Stimulated activated CD4-positive, alpha-beta T cell treated with anti-CD3 and anti-CD28 coated beads, Interleukin-4, amount 100 ng/mL, for 48 hours (primary cell): ENCODE data around the gene OTOR.

Experiments
- DNase-seq, 2 donors: peaks; one replicate each; pipeline ENCODE4 v3.0.0-alpha.2; 2020; ENCODE audit warnings: low read depth in 2 of 2

The OTOR gene

DNA sequence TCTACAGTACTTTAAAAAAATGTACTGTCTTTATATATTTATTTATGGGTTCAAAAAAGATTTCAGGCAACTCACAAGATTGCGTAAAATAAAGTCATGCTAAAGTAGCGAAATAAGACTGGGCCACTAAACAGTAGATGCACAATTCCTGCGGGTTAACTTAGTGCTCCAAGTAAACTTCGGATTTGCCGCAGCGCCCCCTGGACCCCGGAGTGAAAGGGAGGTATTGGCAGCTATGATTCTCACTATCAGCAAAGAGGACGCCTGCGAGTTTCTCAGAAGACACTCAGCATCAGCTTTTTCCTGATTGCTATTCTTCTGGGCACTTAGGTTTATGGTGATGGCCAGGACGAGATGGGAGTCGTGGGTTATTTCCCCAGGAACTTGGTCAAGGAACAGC is 1.4 kb downstream of the OTOR start:
- DNase-seq: no peak

DNA sequence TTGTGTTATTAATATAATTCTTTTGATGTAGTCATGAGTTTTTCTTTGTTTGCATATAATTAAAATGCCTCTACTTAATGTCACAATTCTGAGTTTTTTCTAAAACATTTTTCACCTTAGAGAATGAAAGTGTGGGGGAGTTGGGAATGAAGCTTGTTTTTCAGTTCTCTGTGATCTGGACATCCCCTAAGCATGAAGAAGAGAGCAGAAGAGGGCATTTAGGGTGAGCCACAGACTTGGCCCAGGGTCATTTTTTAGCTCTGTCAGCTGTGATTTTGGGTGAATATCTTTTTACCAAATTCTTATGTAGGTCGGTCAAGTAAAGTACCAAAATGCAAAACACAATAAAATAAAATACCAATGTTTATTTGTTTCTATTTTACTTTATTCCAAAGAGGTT is 3.9 kb downstream of the OTOR start:
- no peak for DNase-seq

DNA sequence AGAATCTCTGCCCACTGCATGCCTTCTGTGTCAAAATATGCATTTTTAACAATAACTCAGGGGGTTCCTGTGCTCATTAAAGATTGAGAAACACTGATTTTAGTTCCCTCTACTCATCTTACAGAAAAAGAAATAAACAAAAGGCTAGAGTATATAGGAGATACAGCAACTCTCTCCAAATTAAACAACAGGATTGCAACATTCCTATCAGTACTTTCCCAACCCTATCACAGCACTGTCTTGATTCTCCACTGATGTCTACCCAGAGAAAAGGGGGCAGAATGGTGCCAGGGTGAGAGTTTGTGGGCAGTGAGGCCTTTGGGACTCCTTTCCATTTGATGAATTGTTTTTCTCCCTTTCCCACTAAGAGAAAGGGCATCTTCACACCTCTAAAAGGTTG is 4.7 kb downstream of the OTOR start:
- DNase-seq: no peak

GRCh38 chr20:16758454-16759180 is 10.5 kb downstream of the OTOR start:
- DNase-seq: no peak

- DNase-seq: no peak
Observed at GRCh38 chr20:16759181-16759563, 11.0 kb downstream of the OTOR start.

GRCh38 chr20:16760431-16761304 is 12.5 kb downstream of the OTOR start:
- no peak for DNase-seq

DNA sequence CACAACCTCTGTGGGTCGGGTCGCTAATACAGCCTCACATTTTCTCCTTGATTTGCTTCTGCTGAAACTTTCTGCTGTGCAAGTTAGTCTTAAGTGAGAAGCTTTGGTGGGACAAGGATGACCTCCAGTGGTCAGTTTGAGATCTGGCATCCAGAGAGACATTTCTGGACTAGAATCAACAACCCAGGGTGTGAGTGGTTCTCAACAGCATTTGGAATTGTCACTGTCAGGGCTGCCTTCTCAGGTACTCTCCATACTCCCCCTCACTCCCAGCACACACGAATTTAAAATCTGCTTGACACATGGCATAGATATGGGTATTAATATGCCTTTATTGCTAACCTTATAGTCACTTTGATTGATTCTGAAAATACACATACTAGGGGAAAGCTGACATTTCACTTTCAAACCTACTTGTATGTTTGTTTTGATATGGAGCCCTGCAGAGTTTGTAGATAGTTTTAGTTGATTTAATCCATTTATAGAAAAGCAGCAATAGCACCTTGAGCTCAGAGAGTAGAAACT is 13.2 kb downstream of the OTOR start:
- DNase-seq: peak; percentile 7 to 13

- no peak for DNase-seq
Observed at GRCh38 chr20:16764560-16764959, 16.4 kb downstream of the OTOR start.

- no peak for DNase-seq
Observed at GRCh38 chr20:16771213-16771612, 23.1 kb downstream of the OTOR start.

DNA sequence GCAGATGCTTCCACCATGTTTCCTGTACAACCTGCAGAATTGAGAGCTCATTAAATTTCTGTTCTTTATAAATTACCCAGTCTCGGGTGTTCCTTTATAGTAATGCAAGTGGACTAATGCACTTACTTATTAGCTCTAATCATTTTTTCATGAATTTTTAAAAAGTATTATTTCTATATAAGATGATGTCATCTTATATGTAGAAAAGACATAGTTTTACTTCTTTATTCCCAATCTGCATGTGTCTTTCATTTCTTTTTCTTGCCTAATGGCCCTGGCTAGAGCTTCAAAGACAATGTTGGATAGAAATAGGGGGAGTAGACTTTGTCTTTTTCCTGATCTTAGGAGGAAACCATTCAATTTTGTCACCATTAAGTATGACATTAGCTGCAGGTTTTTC is 27.8 kb downstream of the OTOR start:
- DNase-seq: no peak

DNA sequence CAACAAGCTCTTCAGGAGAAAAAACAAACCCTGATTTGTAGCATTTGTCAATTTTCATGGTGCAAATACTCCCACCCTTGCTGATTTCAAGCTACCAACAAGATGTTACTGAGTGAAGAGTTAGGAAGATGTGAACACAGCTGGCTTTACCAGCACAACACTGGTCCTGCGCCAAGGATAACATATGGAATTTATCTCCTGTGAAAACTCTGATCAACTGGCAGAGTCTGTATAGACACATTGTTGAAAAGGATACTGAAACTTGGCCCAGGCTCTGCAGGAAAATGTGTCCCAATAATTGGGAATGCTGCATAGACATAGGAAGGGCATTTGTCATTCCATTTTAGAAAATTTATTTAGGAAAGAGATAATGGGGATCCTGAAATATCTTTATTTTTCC is 29.0 kb downstream of the OTOR start:
- no peak for DNase-seq

DNA sequence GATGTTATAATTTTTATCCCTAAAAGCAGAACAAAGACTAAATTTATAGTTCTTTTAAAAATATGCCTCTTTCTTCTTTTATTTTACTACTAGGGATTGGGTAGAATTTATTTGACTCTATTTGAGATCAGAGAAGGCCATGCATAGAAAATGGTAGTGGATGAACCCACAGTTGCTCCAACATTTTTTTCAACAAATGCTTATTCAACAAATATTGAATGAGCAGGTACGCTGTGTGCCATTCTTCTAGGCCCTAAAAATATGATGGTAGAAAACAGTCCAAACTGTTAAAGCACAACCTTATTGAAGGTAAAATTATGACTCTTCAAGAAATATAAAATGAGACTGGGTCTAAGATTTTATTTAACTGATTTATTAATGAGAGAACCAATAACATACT is 30.0 kb downstream of the OTOR start:
- no peak for DNase-seq

- no peak for DNase-seq
Observed at GRCh38 chr20:16781496-16781895, 33.3 kb downstream of the OTOR start.

DNA sequence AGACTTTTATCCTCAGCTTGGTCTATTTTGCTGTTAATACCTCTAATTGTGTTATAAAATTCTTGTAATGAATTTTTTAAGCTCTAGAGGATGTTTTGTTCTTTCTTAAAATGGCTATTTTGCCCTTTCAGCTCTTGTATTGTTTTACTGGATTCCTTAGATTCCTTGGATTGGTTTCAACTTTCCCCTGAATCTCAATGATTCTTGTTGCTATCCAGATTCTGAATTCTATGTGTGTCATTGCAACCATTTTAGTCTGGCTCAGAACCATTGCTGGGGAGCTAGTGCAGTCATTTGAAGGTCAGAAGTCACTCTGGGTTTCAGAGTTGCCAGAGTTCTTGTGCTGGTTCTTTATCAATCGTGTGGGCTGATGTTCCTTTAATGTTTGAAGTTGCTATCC is 37.1 kb downstream of the OTOR start:
- no peak for DNase-seq
